ENCODE measurements around the gene TAGLN2. TPM values are rescaled to one million over a fixed set of nuclear protein-coding genes. Genes with fewer than 3 reads are reported as not detected.

Gene TAGLN2
- polyA plus RNA-seq, 2 of the 4 experiments (the other 2 are of a cell fraction) = 536 to 811 TPM

DNA sequence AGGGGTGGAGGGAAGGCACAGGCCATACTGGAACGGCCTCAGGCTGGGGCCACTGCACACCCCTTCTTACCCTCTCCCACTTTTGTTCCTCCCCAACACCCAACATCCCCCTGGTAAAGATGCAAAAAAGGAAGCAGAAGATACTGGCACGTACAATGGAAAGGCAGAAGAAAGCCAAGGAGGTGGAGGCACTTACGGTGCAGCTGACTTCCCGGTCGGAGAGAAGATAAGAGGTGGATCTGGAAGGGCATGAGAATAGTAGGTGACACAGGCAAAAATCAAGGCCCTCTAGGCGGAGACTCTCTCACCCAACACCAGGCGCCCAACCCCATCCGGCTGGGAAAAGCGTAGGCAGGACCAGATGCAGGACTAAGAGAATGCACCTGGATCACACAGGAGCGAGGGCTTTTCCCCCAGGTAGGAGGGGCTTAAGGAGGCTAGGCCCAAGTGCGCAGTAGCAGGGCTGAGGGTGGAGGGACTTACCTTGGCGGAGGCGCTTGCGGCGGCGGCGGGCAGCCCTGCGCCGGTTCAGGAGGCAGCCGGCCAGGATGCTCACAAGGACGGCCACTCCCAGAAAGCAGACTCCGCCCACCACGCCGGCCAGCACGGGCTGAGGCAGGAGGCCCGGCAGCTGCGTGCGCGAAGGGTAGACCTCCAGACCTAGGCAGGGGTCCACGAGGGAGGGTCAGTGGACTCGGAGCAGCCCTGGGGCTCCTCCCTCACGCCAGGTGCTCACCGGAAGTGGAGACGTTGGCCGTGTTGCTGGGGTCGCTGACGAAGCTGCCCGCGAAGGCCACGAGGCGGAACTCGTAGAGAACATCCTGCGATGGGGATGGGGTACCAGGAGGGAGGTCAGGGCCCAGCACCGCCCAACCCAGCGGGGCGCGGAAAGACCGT is 4.1 kb upstream of the TAGLN2 start (continued):
- no peak for TF ChIP-seq JUN (IDR thresholded peaks at IDR 0.05)
- TF ChIP-seq, protein P1, sequence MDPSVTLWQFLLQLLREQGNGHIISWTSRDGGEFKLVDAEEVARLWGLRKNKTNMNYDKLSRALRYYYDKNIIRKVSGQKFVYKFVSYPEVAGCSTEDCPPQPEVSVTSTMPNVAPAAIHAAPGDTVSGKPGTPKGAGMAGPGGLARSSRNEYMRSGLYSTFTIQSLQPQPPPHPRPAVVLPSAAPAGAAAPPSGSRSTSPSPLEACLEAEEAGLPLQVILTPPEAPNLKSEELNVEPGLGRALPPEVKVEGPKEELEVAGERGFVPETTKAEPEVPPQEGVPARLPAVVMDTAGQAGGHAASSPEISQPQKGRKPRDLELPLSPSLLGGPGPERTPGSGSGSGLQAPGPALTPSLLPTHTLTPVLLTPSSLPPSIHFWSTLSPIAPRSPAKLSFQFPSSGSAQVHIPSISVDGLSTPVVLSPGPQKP (IDR thresholded peaks at IDR 0.05; ENCODE audit: low read depth, low read length) = no peak
- TF ChIP-seq, protein P2, sequence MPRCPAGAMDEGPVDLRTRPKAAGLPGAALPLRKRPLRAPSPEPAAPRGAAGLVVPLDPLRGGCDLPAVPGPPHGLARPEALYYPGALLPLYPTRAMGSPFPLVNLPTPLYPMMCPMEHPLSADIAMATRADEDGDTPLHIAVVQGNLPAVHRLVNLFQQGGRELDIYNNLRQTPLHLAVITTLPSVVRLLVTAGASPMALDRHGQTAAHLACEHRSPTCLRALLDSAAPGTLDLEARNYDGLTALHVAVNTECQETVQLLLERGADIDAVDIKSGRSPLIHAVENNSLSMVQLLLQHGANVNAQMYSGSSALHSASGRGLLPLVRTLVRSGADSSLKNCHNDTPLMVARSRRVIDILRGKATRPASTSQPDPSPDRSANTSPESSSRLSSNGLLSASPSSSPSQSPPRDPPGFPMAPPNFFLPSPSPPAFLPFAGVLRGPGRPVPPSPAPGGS (IDR thresholded peaks at IDR 0.05) = no peak
- TF ChIP-seq, protein P3, sequence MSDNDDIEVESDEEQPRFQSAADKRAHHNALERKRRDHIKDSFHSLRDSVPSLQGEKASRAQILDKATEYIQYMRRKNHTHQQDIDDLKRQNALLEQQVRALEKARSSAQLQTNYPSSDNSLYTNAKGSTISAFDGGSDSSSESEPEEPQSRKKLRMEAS (IDR thresholded peaks at IDR 0.05) = no peak
- no peak for TF ChIP-seq RCOR1 (IDR thresholded peaks at IDR 0.05; ENCODE audit: low read depth, low read length)
- TF ChIP-seq TP53 (CRISPR knock-in tag; IDR thresholded peaks at IDR 0.05) = no peak

DNA sequence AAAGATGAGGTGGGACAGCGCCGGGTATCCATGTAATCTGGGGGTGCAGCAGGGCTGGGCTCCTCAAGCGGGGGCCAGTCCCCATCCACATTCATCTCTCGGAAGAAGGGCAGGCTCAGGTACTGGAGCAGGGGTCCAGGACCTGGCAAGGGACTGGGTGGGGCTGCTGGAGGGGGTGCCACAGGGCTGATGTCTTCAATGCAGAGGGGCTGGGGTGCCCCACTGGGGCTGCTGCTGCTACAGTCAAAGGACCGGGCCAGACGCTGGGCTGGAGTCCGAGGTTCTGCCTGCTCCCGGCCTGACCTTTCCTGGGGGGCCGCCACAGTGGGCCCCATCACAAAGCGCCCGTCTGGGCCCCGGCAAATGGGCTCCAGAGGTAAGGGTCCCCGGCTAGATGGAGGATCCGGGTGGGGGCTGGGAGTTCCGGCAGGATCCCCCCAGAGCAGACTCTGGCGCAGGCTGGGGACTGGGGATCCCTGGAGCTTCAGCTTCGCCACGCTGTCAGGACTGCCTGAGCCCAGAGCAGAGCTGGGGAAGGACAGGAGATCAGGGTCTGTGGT is 3.3 kb upstream of the TAGLN2 start:
- H3K27ac ChIP-seq = 0 out of 6 replicates have a peak overlapping the region, but pooled peaks of 1 of the 2 experiments have one; percentile 37
- ATAC-seq = no peak
- TF ChIP-seq RCOR1 (IDR thresholded peaks at IDR 0.05; ENCODE audit: low read depth, low read length) (no peak), NFE2L2 (conservative IDR thresholded peaks at IDR 0.05; ENCODE audit: low read length) (no peak), ESRRA (IDR thresholded peaks at IDR 0.05; ENCODE audit: borderline replicate concordance, low read length) (no peak), JUNB (IDR thresholded peaks at IDR 0.05) (no peak), CBX8 (IDR thresholded peaks at IDR 0.05) (no peak), NR3C1 (IDR thresholded peaks at IDR 0.05) (no peak), KDM1A (IDR thresholded peaks at IDR 0.05; ENCODE audit: low read depth) (no peak), CEBPB (IDR thresholded peaks at IDR 0.05) (no peak), TFCP2L1 (CRISPR knock-in tag; IDR thresholded peaks at IDR 0.05) (no peak), BHLHE40 (IDR thresholded peaks at IDR 0.05; ENCODE audit: low read depth, low read length) (no peak), SREBF2 (IDR thresholded peaks at IDR 0.05) (no peak), EHMT2 (IDR thresholded peaks at IDR 0.05; ENCODE audit: low read depth) (no peak), CHD2 (IDR thresholded peaks at IDR 0.05; ENCODE audit: low read length, partially characterized antibody) (no peak)
- TF ChIP-seq, protein P4, sequence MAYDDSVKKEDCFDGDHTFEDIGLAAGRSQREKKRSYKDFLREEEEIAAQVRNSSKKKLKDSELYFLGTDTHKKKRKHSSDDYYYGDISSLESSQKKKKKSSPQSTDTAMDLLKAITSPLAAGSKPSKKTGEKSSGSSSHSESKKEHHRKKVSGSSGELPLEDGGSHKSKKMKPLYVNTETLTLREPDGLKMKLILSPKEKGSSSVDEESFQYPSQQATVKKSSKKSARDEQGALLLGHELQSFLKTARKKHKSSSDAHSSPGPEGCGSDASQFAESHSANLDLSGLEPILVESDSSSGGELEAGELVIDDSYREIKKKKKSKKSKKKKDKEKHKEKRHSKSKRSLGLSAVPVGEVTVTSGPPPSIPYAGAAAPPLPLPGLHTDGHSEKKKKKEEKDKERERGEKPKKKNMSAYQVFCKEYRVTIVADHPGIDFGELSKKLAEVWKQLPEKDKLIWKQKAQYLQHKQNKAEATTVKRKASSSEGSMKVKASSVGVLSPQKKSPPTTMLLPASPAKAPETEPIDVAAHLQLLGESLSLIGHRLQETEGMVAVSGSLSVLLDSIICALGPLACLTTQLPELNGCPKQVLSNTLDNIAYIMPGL (CRISPR knock-in tag; IDR thresholded peaks at IDR 0.05; ENCODE audit: borderline replicate concordance) = no peak
- no peak overlapping the region for H3K4me3 ChIP-seq
- 92% methylated on average over 16 of the region's 18 CpGs for WGBS (ENCODE audit: missing lambda C conversion rate)
- no peak for DNase-seq (ENCODE audit: low read depth in 1 of 2, low spot score in 1 of 2)
- CTCF ChIA-PET = interaction anchor here (9.7 to 22.4 kb wide), 2 partner anchors 8 to 80 kb away, joined by 99 to 665 read pairs; no protein-coding TSS in a partner anchor
- no peaks in the 10 kb centered on the region for H3K9me3 ChIP-seq
- H3K4me1 ChIP-seq = peaks cover 10% of the 10 kb centered on the region
- POLR2A ChIA-PET = no interaction called here
- no peak overlapping the region for H3K4me2 ChIP-seq
- FAIRE-seq = no peak

Measured in A549 (cell line).